ENCODE measurements around the gene RPL41. TPM values are rescaled to one million over a fixed set of nuclear protein-coding genes. Genes with fewer than 3 reads are reported as not detected.

The RPL41 gene
- total and polyA plus RNA-seq, 9 of the 15 experiments (the other 6 are each of a cell fraction or from before 2014, with no cell fraction given) = 3,403 to 11,276 (median 5,604) TPM

GRCh38 chr12:56116267-56117081 is at the start of gene RPL41 (continued):
- TF ChIP-seq RBM34 (IDR thresholded peaks at IDR 0.05; ENCODE audit: borderline replicate concordance, insufficient read depth, low read length) = no peak
- TF ChIP-seq DDX20 (tag; IDR thresholded peaks at IDR 0.05; ENCODE audit: low read depth) = no peak
- TF ChIP-seq CREB3 (tag; conservative IDR thresholded peaks at IDR 0.05; ENCODE audit: low read depth) = no peak
- peak; percentile 91 for TF ChIP-seq E2F1 (CRISPR knock-in tag; IDR thresholded peaks at IDR 0.05)
- TF ChIP-seq ZZZ3 (IDR thresholded peaks at IDR 0.05) = peak; percentile 99
- no peak; the same call in 1 of the 2 replicates for TF ChIP-seq E2F4 (CRISPR knock-in tag; IDR thresholded peaks at IDR 0.05; ENCODE audit: low read depth)
- TF ChIP-seq POLR2A (conservative IDR thresholded peaks at IDR 0.05) = peak; percentile 100
- peak; percentile 85 for TF ChIP-seq NR2C2 (CRISPR knock-in tag; IDR thresholded peaks at IDR 0.05)
- peak; percentile 99 for TF ChIP-seq NR2C2 (tag; IDR thresholded peaks at IDR 0.05)
- TF ChIP-seq ELK1 (CRISPR knock-in tag; IDR thresholded peaks at IDR 0.05) = no peak
- peak; percentile 88 for TF ChIP-seq CBX1 (IDR thresholded peaks at IDR 0.05; ENCODE audit: low read depth)
- no peak for TF ChIP-seq ZBTB8A (IDR thresholded peaks at IDR 0.05; ENCODE audit: partially characterized antibody)
- peak; percentile 91; the same call in 1 of the 2 replicates for TF ChIP-seq THRB (CRISPR knock-in tag; conservative IDR thresholded peaks at IDR 0.05)
- peak; percentile 99 for TF ChIP-seq BRD4 (IDR thresholded peaks at IDR 0.05)
- TF ChIP-seq BDP1 (IDR thresholded peaks at IDR 0.05; ENCODE audit: insufficient read depth, insufficient read length) = no peak
- peak; percentile 76 for TF ChIP-seq ZNF512 (tag; IDR thresholded peaks at IDR 0.05)
- TF ChIP-seq ZNF184 (CRISPR knock-in tag; IDR thresholded peaks at IDR 0.05) = no peak
- TF ChIP-seq ETV1 (tag; conservative IDR thresholded peaks at IDR 0.05; ENCODE audit: low read depth) = peak; percentile 72
- TF ChIP-seq NR2F6 (CRISPR knock-in tag; IDR thresholded peaks at IDR 0.05) = 0 out of 2 replicates have a peak, but pooled peaks have one; percentile 39
- peak; percentile 67; the same call in 1 of the 2 replicates for TF ChIP-seq NCOA6 (IDR thresholded peaks at IDR 0.05)
- no peak for TF ChIP-seq SNIP1 (IDR thresholded peaks at IDR 0.05; ENCODE audit: low read depth)
- no peak for TF ChIP-seq BCL6 (CRISPR knock-in tag; IDR thresholded peaks at IDR 0.05)

All from K562 (cell line).